ENCODE results near the gene RARG.
A peak's percentile ranks its signal among the peaks of the same experiment; 100 is the strongest.

The RARG gene

DNA sequence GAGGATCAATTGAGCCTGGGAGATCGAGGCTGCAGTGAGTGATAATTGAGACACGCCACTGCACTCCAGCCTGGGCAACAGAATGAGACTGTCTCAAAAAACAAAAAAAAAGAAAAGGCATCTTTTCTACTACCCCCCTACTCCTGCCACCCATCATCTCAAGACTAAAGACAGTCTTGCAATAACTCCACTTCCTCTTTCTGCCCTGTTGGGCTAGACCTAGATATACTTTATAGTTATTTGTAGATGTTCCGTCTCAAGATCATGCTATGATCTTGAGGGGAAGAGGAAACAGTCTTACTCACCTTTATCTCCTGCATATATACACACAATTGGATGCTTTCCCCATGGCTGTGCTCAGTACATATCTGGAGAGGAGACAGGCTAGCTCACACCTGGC is 24.0 kb upstream of the RARG start:
- no peak overlapping the region for H3K27ac ChIP-seq
- TF ChIP-seq CTCF (IDR thresholded peaks at IDR 0.05), result no peak
- TF ChIP-seq ZFX (IDR thresholded peaks at IDR 0.05; ENCODE audit: borderline replicate concordance), result no peak

DNA sequence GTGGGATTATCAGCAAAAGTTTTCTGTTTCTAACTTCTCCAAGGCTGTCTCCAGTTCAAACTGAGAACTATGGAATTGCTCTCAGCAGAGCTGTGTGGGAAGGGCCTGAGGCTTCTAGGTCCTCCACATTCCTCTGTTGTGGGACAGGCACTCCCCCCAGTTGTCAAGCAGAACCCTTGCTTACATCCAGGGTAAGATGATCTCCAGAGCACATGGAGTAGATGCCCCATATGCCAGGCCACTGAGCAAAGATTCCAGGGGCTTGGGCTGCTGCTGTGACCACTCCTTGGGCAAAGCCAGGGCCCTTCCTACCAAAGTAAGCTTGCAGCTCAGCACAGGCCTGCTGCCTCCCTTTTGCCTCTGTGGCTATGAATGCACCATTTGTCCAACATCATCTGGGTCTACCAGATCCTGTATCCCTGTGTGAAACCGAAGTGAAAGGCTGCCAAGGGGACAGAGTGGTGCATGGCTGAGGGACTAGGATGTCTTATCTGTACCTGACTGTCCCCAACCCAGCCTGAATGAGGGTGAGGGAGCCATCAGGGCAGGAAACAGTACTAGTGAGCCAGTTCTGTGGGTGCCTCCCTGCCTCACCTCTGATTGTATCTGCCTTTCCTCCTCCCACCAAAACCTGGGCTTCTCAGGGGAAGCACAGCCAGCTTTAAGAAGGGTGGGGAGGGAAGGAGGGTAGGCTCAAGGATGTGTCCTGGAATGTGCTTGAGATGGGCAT is 23.0 kb upstream of the RARG start:
- no peak overlapping the region for H3K27ac ChIP-seq
- TF ChIP-seq ZFX (IDR thresholded peaks at IDR 0.05; ENCODE audit: borderline replicate concordance) (no peak), CTCF (IDR thresholded peaks at IDR 0.05) (no peak)

DNA sequence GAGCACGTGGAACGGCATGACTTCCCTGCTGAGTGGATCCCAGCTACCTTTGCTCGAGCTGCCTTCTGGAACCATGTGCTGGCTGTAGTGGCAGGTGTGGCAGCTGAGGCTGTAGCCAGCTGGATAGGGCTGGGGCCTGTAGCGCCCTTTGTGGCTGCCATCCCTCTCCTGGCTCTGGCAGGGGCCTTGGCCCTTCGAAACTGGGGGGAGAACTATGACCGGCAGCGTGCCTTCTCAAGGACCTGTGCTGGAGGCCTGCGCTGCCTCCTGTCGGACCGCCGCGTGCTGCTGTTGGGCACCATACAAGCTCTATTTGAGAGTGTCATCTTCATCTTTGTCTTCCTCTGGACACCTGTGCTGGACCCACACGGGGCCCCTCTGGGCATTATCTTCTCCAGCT is 21.3 kb upstream of the RARG start:
- no peak for TF ChIP-seq CTCF (IDR thresholded peaks at IDR 0.05)
- TF ChIP-seq ZFX (IDR thresholded peaks at IDR 0.05; ENCODE audit: borderline replicate concordance), result no peak
- H3K27ac ChIP-seq, result peak overlapping the region; percentile 99

- TF ChIP-seq CTCF (IDR thresholded peaks at IDR 0.05), result no peak
- TF ChIP-seq ZFX (IDR thresholded peaks at IDR 0.05; ENCODE audit: borderline replicate concordance), result no peak
- H3K27ac ChIP-seq, result peak overlapping the region; percentile 99
Observed at GRCh38 chr12:53252349-53252916, 20.4 kb upstream of the RARG start.

- peak overlapping the region; percentile 99 for H3K27ac ChIP-seq
- no peak for TF ChIP-seq ZFX (IDR thresholded peaks at IDR 0.05; ENCODE audit: borderline replicate concordance)
- TF ChIP-seq CTCF (IDR thresholded peaks at IDR 0.05), result peak; percentile 57
Observed at GRCh38 chr12:53251477-53252348, 19.7 kb upstream of the RARG start.

- no peak overlapping the region for H3K27ac ChIP-seq
- TF ChIP-seq ZFX (IDR thresholded peaks at IDR 0.05; ENCODE audit: borderline replicate concordance) (no peak), CTCF (IDR thresholded peaks at IDR 0.05) (no peak)
Observed at GRCh38 chr12:53245286-53245685, 13.3 kb upstream of the RARG start.

All from 22Rv1 (cell line).